ENCODE measurements around the gene GJD2.

Gene GJD2

GRCh38 chr15:34768530-34768929 is 13.7 kb upstream of the GJD2 start:
- no peak for DNase-seq (ENCODE audit: low read depth in 1 of 2, low spot score in 1 of 2)
- no peak overlapping the region for H3K4me3 ChIP-seq (replicated peaks; ENCODE audit: insufficient read depth, low read length)
- TF ChIP-seq SPI1 (IDR thresholded peaks at IDR 0.05; ENCODE audit: borderline replicate concordance, low read depth) (no peak), POLR2AphosphoS5 (IDR thresholded peaks at IDR 0.05; ENCODE audit: low read depth) (no peak), GABPA (IDR thresholded peaks at IDR 0.05; ENCODE audit: low read depth) (no peak), REST (IDR thresholded peaks at IDR 0.05; ENCODE audit: insufficient replicate concordance, low read depth) (no peak), CTCF (IDR thresholded peaks at IDR 0.05; ENCODE audit: insufficient read depth, low read length) (no peak)
- peaks cover 4% of the 10 kb centered on the region for H3K27me3 ChIP-seq (ENCODE audit: insufficient read depth, poor library complexity, severe bottlenecking)
- no peak overlapping the region for H3K27ac ChIP-seq (replicated peaks)

GRCh38 chr15:34765741-34766140 is 10.9 kb upstream of the GJD2 start:
- no peak for DNase-seq (ENCODE audit: low read depth in 1 of 2, low spot score in 1 of 2)
- H3K4me3 ChIP-seq (replicated peaks; ENCODE audit: insufficient read depth, low read length): no peak overlapping the region
- no peak overlapping the region for H3K27ac ChIP-seq (replicated peaks)
- TF ChIP-seq SPI1 (IDR thresholded peaks at IDR 0.05; ENCODE audit: borderline replicate concordance, low read depth) (no peak), POLR2AphosphoS5 (IDR thresholded peaks at IDR 0.05; ENCODE audit: low read depth) (no peak), GABPA (IDR thresholded peaks at IDR 0.05; ENCODE audit: low read depth) (no peak), CTCF (IDR thresholded peaks at IDR 0.05; ENCODE audit: insufficient read depth, low read length) (no peak), REST (IDR thresholded peaks at IDR 0.05; ENCODE audit: insufficient replicate concordance, low read depth) (no peak)
- no peaks in the 10 kb centered on the region for H3K27me3 ChIP-seq (ENCODE audit: insufficient read depth, poor library complexity, severe bottlenecking)

- H3K27ac ChIP-seq (replicated peaks): no peak overlapping the region
- no peak for DNase-seq (ENCODE audit: low read depth in 1 of 2, low spot score in 1 of 2)
- H3K4me3 ChIP-seq (replicated peaks; ENCODE audit: insufficient read depth, low read length): no peak overlapping the region
- H3K27me3 ChIP-seq (ENCODE audit: insufficient read depth, poor library complexity, severe bottlenecking): peaks cover 25% of the 10 kb centered on the region
- TF ChIP-seq CTCF (IDR thresholded peaks at IDR 0.05; ENCODE audit: insufficient read depth, low read length) (no peak), REST (IDR thresholded peaks at IDR 0.05; ENCODE audit: insufficient replicate concordance, low read depth) (no peak), SPI1 (IDR thresholded peaks at IDR 0.05; ENCODE audit: borderline replicate concordance, low read depth) (no peak), GABPA (IDR thresholded peaks at IDR 0.05; ENCODE audit: low read depth) (no peak), POLR2AphosphoS5 (IDR thresholded peaks at IDR 0.05; ENCODE audit: low read depth) (no peak)
Measured at GRCh38 chr15:34760909-34761308, 6.1 kb upstream of the GJD2 start.
